CD4-positive, alpha-beta T cell treated with Interleukin-21 for 1 hour (primary cell): ENCODE data around the gene HDAC10.
A peak's percentile ranks its signal among the peaks of the same experiment; 100 is the strongest.

Experiments
- DNase-seq: peaks from one replicate; pipeline ENCODE4 v3.0.0-alpha.2; 2020

The HDAC10 gene

GRCh38 chr22:50253941-50254340 is 2.9 kb upstream of the HDAC10 start:
- DNase-seq, result no peak

GRCh38 chr22:50253046-50253915 is 2.2 kb upstream of the HDAC10 start:
- no peak for DNase-seq

GRCh38 chr22:50252082-50253045 is 1.3 kb upstream of the HDAC10 start:
- peak; percentile 79 for DNase-seq

- no peak for DNase-seq
Observed at GRCh38 chr22:50251477-50252081, 514 bp upstream of the HDAC10 start.

GRCh38 chr22:50250249-50250554 is 863 bp downstream of the HDAC10 start:
- DNase-seq, result no peak

- DNase-seq, result no peak
Observed at GRCh38 chr22:50249341-50250248, 1.5 kb downstream of the HDAC10 start.

GRCh38 chr22:50248196-50249081 is 2.6 kb downstream of the HDAC10 start:
- no peak for DNase-seq

- DNase-seq, result peak; percentile 83
Observed at GRCh38 chr22:50247748-50248147, 3.3 kb downstream of the HDAC10 start.

- no peak for DNase-seq
Observed at GRCh38 chr22:50246242-50247175, 4.6 kb downstream of the HDAC10 start.

GRCh38 chr22:50245214-50246072 is 5.6 kb downstream of the HDAC10 start:
- no peak for DNase-seq

- DNase-seq, result peak; percentile 91
Observed at GRCh38 chr22:50244420-50245213, 6.4 kb downstream of the HDAC10 start, which contains the start of gene TUBGCP6. Gene TUBGCP6 (minus strand): TSS chr22:50245023. CDS start chr22:50244459, 564 bp downstream.

- no peak for DNase-seq
Observed at GRCh38 chr22:50243685-50244419, 7.2 kb downstream of the HDAC10 start.

- DNase-seq, result no peak
Observed at GRCh38 chr22:50242406-50242949, 8.6 kb downstream of the HDAC10 start.

- DNase-seq, result no peak
Observed at GRCh38 chr22:50238755-50239154, 12.3 kb downstream of the HDAC10 start.

- DNase-seq, result no peak
Observed at GRCh38 chr22:50236731-50237409, 14.2 kb downstream of the HDAC10 start.

- DNase-seq, result no peak
Observed at GRCh38 chr22:50233223-50233622, 17.8 kb downstream of the HDAC10 start.
